Erythroblast (primary cell): ENCODE measurements around the gene CDKAL1.

ENCODE experiments used
- DNase-seq, 2 experiments: peaks; one replicate each; lab custom pipeline; 2025; lab: John Stamatoyannopoulos, UW
- GATA1 ChIP-seq: IDR thresholded peaks from 2 replicates; pipeline ENCODE4 v1.6.1; 2011; ENCODE audit warnings: low read depth, mild to moderate bottlenecking, control low read depth, low read length, moderate library complexity
- POLR2A ChIP-seq: IDR thresholded peaks from 2 replicates; pipeline ENCODE4 v1.6.1; 2011; ENCODE audit warnings: mild to moderate bottlenecking, low read length

The CDKAL1 gene

GRCh38 chr6:20866935-20867703 is 332.9 kb downstream of the CDKAL1 start:
- DNase-seq, result no peak
- TF ChIP-seq POLR2A (no peak), GATA1 (no peak)

- TF ChIP-seq GATA1 (no peak), POLR2A (no peak)
These were observed 334.3 kb downstream of the CDKAL1 start for GRCh38 chr6:20868397-20869096.

DNA sequence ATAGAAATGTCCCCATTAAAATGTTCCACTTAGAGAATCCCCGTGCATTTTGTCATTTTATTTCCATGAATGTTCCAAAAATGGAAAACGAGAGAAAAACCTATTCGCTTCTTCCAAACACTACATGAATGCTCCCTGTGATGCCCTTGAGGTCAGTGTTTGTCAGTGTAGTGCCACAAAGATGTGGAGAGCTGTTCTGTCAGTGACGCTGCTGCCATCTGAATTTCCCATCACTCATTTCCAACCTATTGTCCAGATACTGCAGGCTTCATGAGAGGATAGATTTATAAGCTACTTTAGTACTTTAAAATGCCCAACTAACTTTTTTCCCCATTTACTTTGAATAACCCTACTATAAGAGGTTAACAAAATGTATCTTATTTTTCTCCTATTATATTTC is 335.8 kb downstream of the CDKAL1 start:
- no peak for DNase-seq
- TF ChIP-seq GATA1, result no peak
- no peak for TF ChIP-seq POLR2A

More at GRCh38 chr6:20868397-20869096, 334.3 kb downstream of the CDKAL1 start:
- DNase-seq, result no peak

GRCh38 chr6:20870493-20870892 is 336.2 kb downstream of the CDKAL1 start:
- no peak for TF ChIP-seq GATA1
- no peak for TF ChIP-seq POLR2A
- DNase-seq, result peak; percentile 51 to 70

GRCh38 chr6:20873425-20874190 is 339.4 kb downstream of the CDKAL1 start:
- no peak for DNase-seq
- no peak for TF ChIP-seq POLR2A
- no peak for TF ChIP-seq GATA1

GRCh38 chr6:20875369-20875963 is 341.2 kb downstream of the CDKAL1 start:
- peak in 1 of 2 experiments; percentile 11 for DNase-seq
- no peak for TF ChIP-seq GATA1

DNA sequence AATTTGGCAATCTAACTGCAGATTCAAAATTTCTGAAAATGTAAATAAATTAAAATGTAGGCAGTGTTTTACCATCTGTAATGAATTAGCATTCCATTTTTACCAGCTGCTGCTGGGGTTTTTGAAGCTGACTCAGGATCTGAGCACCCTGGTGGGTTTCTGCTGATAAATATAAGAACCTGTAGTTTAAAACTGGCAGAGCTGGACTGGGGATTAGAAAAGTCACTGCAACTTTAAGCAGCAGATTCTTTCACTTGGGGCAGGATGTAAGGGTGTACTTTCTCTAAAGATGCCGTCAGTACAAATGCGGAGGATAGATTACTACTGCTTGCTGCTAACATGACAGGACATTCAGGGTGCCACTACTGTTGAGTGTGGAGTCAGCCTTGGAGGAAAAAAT is 341.8 kb downstream of the CDKAL1 start:
- peak in 1 of 2 experiments; percentile 4 for DNase-seq

DNA sequence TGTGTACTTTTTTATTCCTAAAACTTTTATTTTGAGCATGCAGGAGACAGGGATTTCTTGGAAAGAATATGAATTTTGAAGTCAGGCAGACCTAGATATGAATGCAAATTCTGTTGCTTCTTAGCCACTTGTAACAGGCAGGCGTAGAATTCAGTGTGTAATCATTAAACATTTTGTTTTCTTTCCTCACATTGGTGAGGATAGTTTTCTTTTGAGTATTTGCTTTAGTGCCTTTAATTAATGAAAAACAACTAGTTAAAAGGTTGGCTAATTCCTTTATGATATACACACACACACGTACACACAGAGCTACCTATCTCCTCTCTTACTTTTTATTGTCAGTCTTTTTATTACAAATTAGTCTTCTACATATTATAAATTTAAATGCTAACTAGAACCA is 342.3 kb downstream of the CDKAL1 start:
- DNase-seq, result no peak
- TF ChIP-seq GATA1 (no peak), POLR2A (no peak)

More for the DNA sequence above, 341.8 kb downstream of the CDKAL1 start:
- TF ChIP-seq GATA1 (no peak), POLR2A (no peak)

GRCh38 chr6:20877008-20877937 is 343.0 kb downstream of the CDKAL1 start:
- DNase-seq, result peak in 1 of 2 experiments; percentile 44
- TF ChIP-seq GATA1 (no peak), POLR2A (no peak)

- TF ChIP-seq GATA1 (no peak), POLR2A (no peak)
- DNase-seq, result no peak
These were observed 344.9 kb downstream of the CDKAL1 start for GRCh38 chr6:20879121-20879520.

- DNase-seq, result no peak
- TF ChIP-seq GATA1, result no peak
These were observed 345.3 kb downstream of the CDKAL1 start for GRCh38 chr6:20879526-20879925.

- TF ChIP-seq POLR2A, result no peak
- no peak for TF ChIP-seq GATA1
- no peak for DNase-seq
These were observed 347.1 kb downstream of the CDKAL1 start for GRCh38 chr6:20881365-20881764.
